Left forelimb (tissue), 1 donor: ENCODE data around the gene KIF6.

Experiments used
- DNase-seq: peaks from one replicate; pipeline ENCODE4 v3.0.0-alpha.2; 2018; ENCODE audit warnings: low spot score

The KIF6 gene

DNA sequence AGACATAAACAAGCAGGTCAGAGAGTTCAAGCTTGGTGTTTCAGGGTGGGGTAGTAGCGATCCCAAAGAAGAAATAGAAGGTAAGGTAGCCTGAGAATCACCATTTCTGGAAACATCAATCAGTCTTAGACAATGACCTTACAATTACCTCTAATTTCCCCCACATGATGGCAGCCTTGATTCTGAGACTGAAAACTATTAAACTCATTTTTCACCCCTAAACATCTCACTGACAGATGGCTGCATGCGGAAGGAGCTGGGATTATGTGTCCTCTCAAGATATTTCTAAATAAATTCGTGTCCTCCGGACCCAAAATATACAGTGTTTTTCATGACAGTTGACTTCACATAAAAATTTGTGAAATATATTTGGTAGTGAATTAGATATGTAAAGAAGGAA, 61.0 kb downstream of the KIF6 start:
- DNase-seq: no peak

DNA sequence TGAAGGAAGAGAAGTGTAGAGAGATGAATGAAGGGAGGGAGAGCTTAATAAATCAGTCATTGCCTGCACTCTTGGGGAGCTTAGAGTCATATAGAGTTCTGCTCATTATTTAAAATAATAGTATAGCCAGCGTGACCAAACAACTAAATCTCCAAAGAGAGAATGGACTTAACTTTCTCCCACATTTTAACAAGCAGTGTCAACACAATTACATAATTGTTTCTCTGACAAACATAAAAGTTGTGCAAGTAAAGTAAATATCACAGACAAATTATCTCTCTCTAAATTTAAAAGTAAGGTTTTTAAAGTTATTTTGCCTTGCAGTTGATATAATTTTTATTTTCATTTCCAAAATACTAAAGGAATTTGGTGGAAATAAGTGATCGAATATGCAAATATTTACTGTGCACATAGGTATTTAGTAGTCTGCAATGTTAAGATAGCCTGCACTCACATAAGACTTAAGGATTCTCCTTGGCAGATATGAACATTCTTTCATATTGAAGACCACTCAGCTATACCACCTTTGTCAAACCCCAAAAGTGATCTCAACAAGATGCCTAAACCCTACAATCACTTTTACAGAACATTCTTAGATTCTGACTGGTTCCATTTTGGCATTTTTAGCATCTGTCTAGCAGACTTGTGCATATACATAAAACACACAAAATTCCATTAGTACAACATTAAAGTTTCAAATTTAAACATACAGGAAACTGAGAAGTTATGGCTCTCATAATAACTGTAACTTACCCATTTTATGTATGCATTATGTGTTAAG, 67.7 kb downstream of the KIF6 start:
- no peak for DNase-seq

DNA sequence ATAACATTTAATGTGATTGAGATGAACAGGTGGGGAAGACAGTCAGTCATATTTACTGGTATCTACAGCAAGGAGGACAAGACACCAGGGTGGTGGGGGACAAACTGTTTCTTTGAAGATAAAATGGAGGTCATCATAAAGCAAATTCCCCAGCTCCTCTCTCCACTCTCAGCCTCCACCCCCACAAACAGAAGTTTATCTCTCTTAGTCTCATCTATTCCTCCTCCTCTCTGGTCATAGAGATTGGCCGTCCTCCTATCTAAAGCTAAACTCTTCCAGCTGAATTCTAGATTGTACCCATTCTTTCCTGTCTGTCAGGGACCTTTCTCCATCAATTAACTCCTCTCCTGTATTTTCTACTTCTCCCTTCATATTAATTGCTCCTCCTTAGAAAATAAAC, 71.1 kb downstream of the KIF6 start:
- DNase-seq: no peak

DNA sequence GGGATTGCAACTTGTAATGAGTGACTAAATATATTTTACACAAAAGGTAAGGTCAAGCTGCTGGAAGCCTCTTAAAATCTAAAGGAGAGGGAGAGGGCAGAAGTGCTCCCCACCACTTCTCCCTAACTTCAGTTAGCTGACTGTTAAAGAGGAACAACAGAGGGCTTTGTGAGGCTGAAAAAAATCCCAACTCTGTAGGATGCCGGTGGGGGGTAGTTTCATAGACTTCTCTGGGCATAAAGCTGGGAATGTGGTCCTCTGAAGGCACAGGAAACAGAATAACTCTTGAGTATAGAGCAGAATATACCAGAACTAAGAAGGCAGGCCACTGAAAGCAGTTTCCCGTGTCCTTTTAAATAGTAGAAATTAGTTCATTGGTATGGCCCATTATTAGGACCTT, 71.6 kb downstream of the KIF6 start:
- DNase-seq: no peak

DNA sequence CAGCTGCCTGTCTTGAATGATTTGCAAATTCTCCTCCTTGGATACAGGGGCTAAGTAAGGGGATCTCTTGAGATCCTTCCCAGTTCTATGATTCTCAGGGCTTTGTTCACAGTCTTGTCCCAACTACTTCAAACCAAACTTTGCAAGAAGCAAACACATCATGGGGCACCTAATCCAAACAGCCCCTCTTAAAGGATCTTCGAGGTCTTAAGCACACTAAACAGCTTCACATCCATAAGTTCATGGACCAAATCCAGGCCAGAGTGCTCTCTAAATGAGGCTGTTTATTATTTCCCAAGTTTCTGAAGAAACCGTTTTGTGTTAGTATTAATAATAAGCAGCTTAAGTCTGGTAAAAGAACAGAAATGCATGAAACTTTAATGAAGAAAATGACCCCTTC, 75.2 kb downstream of the KIF6 start:
- no peak for DNase-seq

DNA sequence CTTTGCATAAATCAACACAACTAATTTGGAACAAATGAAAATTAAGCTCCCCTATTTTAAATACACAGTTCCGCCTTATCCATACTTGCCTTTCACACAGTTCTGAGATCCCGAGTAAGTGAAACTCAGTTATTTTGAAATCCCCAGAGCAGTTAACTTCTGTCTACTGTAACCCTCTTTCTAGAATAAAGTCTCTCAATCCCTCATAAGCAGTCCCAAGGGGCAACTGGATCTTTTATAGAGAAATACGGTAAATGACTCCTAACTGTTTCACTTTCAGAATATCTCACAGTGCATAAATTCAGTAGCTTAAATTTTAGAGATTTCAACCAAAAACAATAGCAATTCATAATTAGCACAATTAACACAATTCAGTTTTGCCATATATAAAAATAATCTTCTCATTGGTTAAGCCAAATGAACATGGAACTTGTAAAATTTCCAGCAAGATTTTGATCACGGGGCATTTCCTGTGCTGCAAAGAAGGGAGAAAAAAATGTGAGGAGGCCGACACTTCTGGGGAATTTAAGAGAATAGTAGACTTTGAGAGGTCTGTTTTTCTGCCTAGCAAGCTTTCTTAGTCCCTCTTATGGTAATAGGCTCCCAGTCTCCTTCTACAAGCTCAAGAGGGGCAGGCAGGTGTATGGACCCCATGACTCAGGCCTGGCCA, 78.3 kb downstream of the KIF6 start:
- DNase-seq: no peak

DNA sequence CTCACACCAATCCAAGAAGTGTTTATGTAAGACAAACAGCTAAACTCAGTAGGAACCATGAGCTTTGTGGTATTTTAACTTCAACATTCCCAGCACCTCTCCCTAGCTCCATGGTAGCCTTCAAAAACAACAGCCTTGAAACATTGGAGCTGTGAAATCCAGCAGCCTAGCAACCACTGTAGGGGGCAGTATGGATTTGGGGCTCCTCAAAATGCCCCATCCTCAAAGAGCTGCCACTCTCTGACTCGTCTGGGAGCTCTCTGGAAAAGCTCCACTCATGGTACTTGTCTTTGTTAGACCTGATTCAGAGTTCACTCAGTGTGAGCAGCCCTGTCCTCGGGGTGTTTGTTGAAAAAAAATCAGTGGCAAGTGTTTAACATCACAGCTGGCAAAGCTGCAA, 82.9 kb downstream of the KIF6 start:
- DNase-seq: no peak

DNA sequence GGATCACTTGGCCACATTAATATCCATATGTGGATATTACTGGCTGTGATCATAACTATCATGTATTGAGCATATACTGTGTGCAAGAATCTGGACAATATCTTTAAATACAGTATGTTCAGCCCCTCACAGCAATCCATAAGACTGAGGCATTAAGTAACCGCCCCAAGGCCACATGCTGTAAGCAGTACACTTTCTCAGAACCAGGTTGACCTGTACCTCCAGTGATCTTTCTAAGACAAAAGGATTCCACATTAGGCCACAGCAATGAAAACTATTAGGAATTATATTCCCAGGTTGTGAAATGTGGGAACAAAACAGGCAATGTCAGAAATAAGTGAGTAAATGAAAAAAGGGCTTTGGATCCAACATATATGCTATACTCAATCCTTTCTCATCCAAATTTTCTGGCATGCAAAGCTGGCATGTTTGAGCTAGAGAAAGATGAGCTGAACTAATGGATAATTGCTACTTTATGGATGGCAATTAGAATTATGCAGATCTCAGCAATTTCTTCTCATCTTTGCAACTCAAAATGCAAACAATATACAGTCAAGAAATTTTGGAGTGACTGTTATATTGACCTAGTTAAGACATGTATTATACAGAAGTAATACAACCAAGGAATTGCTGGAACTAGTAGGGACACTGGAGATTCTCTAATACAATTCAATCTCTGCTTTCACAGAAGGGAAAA, 86.9 kb downstream of the KIF6 start:
- DNase-seq: no peak

DNA sequence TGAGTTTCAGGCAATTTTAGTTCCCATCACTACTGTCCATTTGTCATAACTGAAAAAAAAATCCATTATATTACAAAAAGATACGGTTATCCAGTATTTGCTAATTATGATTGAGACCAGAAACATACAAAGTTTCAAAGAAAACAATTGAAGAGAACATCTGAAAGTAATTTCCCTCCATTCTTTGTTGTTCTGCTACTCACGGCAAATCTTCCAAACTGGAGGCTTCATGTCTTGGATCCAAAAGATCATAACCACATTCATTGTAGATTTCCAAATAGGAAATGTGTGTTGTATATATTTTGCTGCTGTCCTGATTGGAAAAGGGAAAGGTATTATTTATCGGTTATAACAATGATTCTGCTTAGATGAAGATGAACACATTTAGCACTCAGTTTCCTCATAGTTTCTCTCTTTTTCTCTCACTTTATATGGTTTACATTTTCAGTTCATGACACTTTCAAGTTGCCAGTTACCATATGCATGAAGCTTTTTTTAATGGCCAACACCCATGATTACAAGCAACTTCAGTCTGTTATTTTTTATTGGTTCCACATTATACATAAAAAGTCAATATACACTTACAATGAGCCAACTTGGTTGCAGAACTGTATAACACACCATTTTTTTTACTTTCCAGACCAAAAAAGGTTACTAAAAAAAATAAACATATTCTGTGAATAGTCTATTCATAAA, 90.4 kb downstream of the KIF6 start:
- DNase-seq: no peak

DNA sequence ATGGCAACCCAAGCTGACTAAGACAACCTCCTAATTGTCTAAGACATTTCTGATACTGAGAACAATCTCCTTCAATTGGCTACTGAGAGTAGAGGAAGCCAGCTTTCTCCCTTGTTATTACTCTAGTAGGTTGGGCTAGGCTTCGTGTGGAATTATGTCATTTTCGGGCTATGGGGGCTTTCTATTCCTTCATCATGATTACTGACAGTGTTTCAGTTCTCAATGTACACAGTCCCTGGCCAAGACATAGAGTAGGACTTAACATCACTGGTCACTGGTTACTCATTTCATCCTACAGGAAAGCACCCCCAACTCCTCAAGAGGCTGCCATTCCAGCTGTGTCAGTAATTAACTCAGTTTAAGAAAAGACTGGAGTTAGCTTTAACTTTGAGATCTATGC, 100.0 kb downstream of the KIF6 start:
- DNase-seq: no peak

DNA sequence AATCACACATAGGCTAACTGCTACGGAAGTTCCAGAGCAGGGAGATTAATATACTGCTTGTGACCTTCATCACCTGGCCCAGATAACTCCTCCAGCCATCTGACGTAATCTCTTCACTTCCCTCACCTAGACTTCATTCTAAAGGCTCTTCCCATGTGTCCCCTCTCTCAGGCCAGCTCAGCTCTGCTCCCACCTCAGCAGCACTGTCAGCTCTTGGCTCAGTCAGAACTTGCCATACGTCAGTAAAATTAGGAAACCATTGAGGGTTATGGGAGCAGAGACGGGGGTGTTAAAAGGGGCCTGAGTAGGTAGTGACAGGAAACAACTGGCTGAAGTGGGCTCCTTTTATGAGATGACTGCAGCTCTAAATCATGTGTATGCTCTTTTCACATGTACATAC, 101.5 kb downstream of the KIF6 start:
- no peak for DNase-seq

DNA sequence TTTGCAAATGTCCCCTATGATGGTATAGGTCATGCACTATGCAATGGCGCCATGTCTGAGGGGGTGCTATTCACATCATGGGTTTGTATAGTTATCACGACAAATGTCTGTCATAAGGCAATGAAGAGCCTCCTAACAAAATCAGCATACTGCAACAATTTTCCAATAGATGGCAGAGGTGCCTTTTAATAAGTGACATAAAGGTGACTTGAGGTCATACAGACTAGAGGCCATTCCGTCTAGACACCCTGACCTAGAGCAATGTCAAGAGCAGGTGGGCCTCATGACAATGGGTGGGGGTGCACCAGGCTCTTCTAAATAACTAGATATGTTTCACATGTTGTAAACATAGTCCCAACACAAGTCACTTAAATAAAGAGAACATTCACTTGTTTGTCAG, 107.7 kb downstream of the KIF6 start:
- no peak for DNase-seq

DNA sequence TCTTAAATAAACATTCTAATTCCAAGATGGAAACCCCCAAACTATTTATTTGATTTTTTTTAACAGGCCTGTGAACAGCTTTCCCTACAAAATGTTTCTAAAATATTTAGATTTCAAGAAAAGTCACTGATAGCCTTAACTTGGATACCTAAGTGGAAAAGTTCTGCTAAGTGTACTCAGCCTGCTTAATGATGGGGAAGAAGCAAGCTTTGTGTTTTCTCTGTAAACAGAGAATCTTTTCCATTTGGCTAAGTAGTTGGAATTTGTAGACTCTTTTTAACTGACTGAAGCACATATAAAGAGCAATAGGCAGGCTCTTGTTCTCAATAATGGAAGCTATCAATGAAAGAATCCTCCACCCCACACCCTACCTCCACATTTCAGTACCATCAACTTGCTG, 108.2 kb downstream of the KIF6 start:
- DNase-seq: no peak

DNA sequence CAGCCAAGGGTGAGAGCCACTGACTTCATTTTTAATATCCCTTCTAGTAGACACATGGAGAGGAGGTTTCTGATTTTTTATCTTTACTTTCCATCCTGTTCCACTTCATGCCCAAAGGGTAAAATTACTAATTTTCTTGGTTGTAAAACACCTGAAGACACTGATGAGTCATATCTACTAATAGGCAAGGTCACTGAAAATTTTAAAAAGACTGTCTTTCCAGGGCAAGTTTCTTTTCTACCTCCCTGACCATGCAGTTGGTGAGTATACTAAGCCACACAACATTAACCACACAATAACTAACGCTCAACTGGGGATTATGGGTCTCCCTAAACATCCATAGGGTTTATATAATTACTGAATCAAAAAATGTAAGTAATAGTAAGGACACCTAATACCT, 109.6 kb downstream of the KIF6 start:
- no peak for DNase-seq

DNA sequence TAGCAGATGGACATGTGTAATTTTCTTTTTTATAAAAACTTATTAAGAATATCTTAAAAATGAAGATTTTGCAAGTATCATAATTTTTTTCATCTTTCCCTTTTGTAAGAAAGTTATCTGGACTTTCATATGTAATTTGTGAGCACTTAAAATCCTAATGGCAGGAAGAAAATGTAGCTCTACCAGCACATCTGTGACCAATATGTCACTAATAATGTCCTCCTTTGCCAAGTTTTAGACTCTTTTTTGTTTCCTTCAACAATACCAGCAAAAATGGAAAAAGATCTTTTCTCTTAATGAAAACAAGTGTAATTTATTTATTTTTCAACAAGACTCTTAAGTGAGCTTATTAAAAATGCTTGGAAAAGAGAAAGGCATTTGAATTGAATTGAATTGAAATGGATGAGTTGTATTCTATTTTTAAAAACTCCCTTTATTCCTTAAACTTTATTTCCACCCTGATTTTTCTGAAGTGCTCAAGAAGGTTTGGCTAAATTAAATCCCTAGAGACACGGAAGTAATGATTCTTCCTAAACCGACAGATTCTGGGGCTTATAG, 110.7 kb downstream of the KIF6 start:
- DNase-seq: no peak

DNA sequence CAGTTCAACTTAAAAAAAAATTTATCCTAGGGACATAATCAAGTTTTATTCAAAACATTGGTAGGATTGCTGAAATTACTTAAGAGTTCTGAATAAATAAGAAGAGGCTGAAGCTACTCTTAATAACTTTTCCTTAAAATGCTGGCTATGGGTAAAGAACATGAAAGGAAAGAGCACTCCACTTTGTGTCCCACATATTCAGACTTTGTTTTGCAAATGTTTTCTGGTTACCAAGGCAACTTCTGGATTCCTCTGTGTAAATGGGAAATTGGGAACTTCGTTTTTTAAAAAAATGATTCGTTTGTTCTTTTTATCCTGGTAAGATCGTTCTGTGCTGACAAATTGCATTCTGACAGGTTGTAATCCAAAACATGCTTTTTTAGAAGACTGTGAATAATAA, 115.0 kb downstream of the KIF6 start:
- no peak for DNase-seq

DNA sequence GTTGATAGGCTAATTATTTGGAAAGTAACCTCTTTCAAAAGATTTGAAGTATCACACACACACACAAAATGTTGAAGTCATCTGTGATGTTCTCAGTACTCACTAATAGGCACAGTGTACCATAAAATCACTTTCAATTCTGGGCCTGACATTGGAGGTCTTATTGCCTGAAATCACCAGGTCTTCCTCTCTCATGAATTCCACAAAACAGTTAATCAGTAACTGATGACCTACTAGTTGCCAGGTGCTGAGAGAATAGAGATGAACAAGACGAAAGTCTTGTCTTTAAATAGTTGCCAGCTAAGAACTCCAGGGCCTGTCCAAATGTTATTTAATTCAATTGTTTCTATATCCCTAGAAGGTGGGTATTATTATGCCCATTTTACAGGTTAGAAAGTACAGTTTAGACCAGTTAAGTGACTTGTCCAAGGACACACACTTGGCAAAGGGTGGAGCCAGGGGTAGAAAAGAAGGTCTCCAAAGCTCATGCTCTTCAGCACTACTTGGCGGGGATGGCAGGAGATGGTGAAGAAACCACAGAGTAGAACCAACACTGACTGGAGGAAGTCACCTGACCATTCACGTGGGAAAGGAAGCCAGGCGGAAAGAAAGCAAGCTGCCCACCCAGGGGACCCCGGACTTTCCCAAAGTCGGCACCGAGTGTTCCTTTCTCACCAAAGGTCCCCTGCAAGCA, 116.4 kb downstream of the KIF6 start:
- no peak for DNase-seq

DNA sequence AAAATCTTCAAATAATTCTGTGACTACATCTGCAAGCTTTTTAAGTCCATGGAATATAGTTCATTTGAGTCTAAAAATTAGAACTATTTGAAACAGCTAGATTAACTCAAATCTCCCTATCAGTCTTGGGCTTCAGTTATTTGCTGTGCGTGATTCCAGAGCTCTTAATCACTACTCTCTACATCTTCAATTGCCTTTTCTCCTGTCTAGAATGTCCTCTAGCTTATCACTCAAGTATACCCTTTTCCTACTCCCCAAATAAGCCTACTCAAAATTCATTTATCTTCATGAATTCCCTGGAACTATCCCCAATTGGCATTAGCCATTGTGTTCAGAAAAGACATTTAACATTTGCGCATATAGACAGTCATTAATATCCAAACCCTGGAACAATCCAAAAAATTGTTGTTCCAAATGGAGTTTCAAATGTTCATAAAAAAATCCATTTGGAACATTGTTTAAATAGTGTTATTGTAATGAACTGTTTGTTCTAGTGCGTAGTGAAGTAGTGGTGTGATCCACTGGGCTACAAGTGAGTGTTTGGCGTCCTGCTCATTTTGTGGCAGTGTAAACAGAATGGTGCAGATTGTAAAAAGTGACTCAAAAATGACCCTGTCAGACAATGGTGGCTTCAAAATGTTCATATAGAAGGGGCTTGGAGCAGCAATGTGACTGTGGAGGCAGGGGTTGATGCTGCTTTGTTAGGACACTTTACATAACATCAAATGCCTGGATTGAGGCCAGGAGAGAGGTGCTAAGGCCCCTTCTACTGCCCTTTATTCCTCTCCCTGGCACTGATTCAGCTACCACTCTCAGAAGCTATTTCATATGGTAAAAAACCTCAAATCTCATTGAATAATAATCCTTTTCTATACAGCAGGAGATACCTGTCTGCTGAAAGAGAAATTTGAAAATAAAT, 122.3 kb downstream of the KIF6 start:
- no peak for DNase-seq

DNA sequence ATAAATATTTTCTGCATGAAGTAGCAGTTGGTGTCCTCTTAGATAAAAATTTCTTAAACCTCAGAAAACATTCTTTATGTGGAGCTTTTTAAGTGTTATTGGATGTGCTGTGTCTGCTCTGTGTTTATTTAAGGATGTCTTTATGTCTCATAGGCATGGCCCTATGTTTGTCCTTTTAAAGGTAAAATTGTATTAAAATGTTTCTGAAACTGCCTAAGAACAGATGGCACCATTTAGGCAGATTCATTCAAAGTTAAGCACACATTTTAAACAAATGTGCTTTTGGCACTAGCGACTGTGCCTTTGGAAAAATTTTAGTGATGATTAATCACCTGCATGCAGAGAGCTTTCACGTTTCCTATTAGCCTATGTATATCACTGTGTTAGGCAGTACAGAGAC, 125.2 kb downstream of the KIF6 start:
- DNase-seq: no peak

DNA sequence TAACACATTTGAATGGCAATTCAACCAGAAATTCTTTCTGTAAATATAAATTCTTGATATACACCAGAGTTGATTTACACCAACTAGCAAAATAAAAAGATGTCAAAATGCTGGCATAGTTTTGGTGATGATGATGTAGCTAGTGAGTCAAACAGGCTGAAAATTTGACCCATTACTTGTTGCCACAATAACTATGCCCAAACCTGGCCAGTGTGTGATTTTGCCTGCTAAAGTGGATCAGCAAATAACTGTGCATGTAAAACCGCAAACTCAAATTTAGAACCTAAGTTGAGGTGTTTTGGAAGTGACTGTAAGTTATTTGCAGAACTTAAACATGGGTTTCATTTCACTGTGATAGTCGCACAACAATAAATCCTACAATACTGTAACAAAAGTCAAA, 125.9 kb downstream of the KIF6 start:
- no peak for DNase-seq

DNA sequence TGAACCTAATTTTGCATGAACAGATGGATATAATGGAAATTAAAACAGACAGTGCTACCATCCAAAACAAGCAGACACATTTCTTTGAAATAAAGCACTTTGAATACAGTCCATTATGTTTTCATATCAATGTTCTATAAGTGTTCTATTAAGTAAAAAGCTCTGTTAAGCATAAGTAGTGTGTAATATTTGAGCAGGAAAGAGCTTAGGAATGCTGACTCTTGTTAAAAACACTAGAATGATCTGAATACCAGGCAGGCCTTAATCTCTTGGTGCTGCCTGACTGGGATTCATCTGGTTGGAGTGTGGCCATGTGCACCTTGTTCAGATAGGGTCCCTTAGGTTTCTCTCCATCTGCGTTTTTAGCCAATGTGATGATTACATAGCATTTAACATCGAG, 130.9 kb downstream of the KIF6 start:
- DNase-seq: no peak
